Mononuclear cell (primary cell): Measurements from ENCODE around the gene COQ6. TPM values are rescaled to one million over a fixed set of nuclear protein-coding genes. Genes with fewer than 3 reads are reported as not detected.
"Not testable (repeated sequence)": the region's sequence is repeated elsewhere in the genome, so short reads cannot be mapped to it uniquely, and the experiment has no call there.

Experiments used
- H3K27me3 ChIP-seq: 2 replicates; pipeline ENCODE4 v1.6.0; 2011; ENCODE audit warnings: low read length, control low read depth; ENCODE audit not compliant: insufficient read depth
- H3K4me1 ChIP-seq: 2 replicates; pipeline ENCODE4 v1.5.1; 2011; ENCODE audit warnings: mild to moderate bottlenecking, low read length, control low read depth; ENCODE audit not compliant: insufficient read depth
- H3K4me3 ChIP-seq: 2 replicates; pipeline ENCODE4 v1.5.1; 2011; ENCODE audit warnings: mild to moderate bottlenecking, low read length, moderate library complexity
- H3K9me3 ChIP-seq: 2 replicates; pipeline ENCODE4 v1.5.1; 2011; ENCODE audit warnings: low read depth, mild to moderate bottlenecking, control low read depth, low read length
- total RNA-seq: library from RNA; depleted of rRNA; stranded (reverse); fragments of >200 nt; gene quantifications from one replicate; pipeline ENCODE4 v1.2.3, GENCODE V29; 2012

Gene COQ6
- total RNA-seq, 1 donor: 26.4 TPM

DNA sequence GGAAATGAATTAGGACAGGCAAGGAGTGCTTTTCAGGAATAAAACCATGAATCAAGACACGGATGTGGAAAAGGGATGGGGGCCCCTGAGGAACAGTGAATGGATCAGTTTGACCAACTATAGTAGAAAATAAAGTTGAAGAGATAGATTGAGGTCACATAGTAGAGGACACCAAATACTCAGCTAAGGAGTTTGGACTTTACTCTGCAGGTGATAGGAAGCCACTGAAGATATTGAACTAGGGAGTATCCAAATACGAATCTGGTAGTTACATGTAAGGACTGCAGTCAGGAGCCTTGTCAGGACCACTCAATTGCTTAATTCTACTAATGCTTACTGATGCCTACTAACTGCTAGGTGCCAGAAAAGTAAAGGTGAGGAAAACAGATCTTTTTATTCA lies 48.6 kb downstream of the COQ6 start:
- H3K9me3 ChIP-seq: no peaks in the 10 kb centered on the region
- no peaks in the 10 kb centered on the region for H3K4me1 ChIP-seq
- H3K27me3 ChIP-seq: no peaks in the 10 kb centered on the region
- H3K4me3 ChIP-seq: no peak overlapping the region

DNA sequence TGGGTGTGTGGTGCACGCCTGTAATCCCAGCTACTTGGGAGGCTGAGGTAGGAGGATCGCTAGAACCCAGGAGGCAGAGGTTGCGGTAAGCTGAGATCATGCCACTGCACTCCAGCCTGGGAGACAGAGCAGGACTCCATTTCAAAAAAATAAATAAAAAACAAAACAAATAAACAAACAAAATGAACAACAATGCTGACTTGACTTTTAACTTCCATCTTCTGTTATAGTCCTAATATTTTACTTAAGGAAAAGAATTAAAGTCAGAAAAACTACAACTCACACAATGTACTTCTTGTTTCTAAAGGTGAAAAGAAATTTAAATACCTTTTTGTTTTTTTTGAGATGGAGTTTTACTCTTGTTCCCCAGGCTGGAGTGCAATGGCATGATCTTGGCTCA lies 55.6 kb downstream of the COQ6 start:
- H3K27me3 ChIP-seq, H3K4me3 ChIP-seq, H3K9me3 ChIP-seq, H3K4me1 ChIP-seq: not testable (repeated sequence)

DNA sequence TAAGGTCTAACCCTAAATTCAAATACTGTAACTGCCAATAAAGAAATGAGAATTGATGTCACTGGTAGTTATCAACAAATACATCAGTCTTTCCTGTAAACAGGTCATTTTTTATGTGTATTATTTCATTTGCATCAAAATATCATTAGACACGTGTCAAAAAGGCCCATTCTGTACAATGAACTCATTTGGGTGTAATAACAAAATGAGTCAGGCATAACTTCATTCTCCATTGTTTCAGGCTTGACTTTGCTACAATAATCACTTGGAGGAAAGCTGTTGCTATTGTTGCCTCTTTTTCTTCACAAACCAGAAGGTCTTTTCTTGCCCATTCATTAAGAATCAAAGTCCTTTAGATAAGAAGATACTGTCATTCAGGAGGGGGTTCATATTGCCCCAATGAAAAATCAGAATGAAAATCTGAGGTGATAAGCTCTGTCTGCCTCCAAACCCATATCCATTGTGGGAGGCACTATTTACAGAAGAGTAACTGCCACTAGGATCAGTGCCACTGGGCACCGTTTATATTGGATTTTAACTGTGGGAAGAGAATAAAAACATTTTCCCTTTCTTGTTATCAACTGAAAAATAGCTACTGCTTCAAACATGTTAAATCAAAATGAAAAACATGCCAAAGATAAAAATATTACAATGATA lies 58.9 kb downstream of the COQ6 start:
- Histone ChIP-seq H3K27me3 (no peaks in the 10 kb centered on the region), H3K4me1 (no peaks in the 10 kb centered on the region), H3K9me3 (no peaks in the 10 kb centered on the region), H3K4me3 (no peak overlapping the region)

Other genes with a start within 250 kb of the COQ6 start
- gene PNMA1, start 235.9 kb upstream of the COQ6 start, total RNA-seq: 23.2 TPM
- gene PTGR2, start 98.5 kb upstream of the COQ6 start, total RNA-seq: 0.63 TPM
- gene ZNF410, start 63.4 kb upstream of the COQ6 start, total RNA-seq: 108 TPM
- 1.0 TPM for gene FAM161B, start 208 bp upstream of the COQ6 start, total RNA-seq
- gene ENTPD5, start 69.0 kb downstream of the COQ6 start, total RNA-seq: 6.3 TPM
- gene BBOF1, start 69.0 kb downstream of the COQ6 start, total RNA-seq: 4.1 TPM
- 6.6 TPM for gene ALDH6A1, start 134.2 kb downstream of the COQ6 start, total RNA-seq
- 4.9 TPM for gene LIN52, start 134.7 kb downstream of the COQ6 start, total RNA-seq